HG03066 (cell line): ENCODE data around the gene ECM2.

Experiments used
- ATAC-seq: cut with Tn5 transposase; IDR thresholded peaks from one replicate; pipeline ENCODE4 v1.9.1; 2021; ENCODE audit warnings: low read depth; ENCODE audit not compliant: unreplicated experiment

The ECM2 gene

GRCh38 chr9:92468206-92468605 lies 67.6 kb downstream of the ECM2 start:
- ATAC-seq, result no peak

- no peak for ATAC-seq
Measured at GRCh38 chr9:92467511-92467910, 68.3 kb downstream of the ECM2 start.

GRCh38 chr9:92467041-92467440 lies 68.7 kb downstream of the ECM2 start:
- ATAC-seq, result no peak

- no peak for ATAC-seq
Measured at GRCh38 chr9:92463984-92464383, 71.8 kb downstream of the ECM2 start.

- ATAC-seq, result no peak
Measured at GRCh38 chr9:92463387-92463786, 72.4 kb downstream of the ECM2 start.

- no peak for ATAC-seq
Measured at GRCh38 chr9:92457576-92457975, 78.2 kb downstream of the ECM2 start.

- no peak for ATAC-seq
Measured at GRCh38 chr9:92455217-92455616, 80.6 kb downstream of the ECM2 start.

GRCh38 chr9:92446536-92446935 lies 89.3 kb downstream of the ECM2 start:
- no peak for ATAC-seq
